Naive B cell (primary cell): ENCODE measurements around the gene ENPP7. TPM values are rescaled to one million over a fixed set of nuclear protein-coding genes. Genes with fewer than 3 reads are reported as not detected.

Experiments
- ATAC-seq, 2 donors: fragments of 150-1000 bp; cut with Tn5 transposase; 2 replicates each; pipeline ENCODE4 v1.10.0; 2021; ENCODE audit warnings: low read depth in 2 of 2, mild to moderate bottlenecking in 2 of 2, moderate library complexity in 2 of 2
- DNase-seq: peaks from one replicate; pipeline ENCODE4 v3.0.0; 2022
- H3K27ac Mint-ChIP-seq, 6 donors: one replicate each; pipeline ENCODE4 v1.8.0; 2020 to 2022; ENCODE audit warnings: mild to moderate bottlenecking in 6 of 6, mixed read lengths in 6 of 6, moderate library complexity in 5 of 6, inconsistent platforms in 2 of 6
- H3K27me3 Mint-ChIP-seq, 3 donors: one replicate each; pipeline ENCODE4 v1.8.0; 2021 to 2022; ENCODE audit warnings: mixed read lengths in 3 of 3, mild to moderate bottlenecking in 1 of 3
- H3K36me3 Mint-ChIP-seq, 2 donors: one replicate each; pipeline ENCODE4 v1.8.0; 2020 to 2022; ENCODE audit warnings: mixed read lengths in 2 of 2, inconsistent platforms in 1 of 2, mild to moderate bottlenecking in 1 of 2
- H3K4me1 Mint-ChIP-seq, 3 donors: one replicate each; pipeline ENCODE4 v1.8.0; 2020 to 2022; ENCODE audit warnings: mixed read lengths in 3 of 3, inconsistent platforms in 1 of 3, mild to moderate bottlenecking in 1 of 3, moderate library complexity in 1 of 3
- H3K4me3 Mint-ChIP-seq, 8 donors: one replicate each; pipeline ENCODE4 v1.8.0; 2020 to 2022; ENCODE audit warnings: mild to moderate bottlenecking in 8 of 8, mixed read lengths in 8 of 8, moderate library complexity in 8 of 8, inconsistent platforms in 2 of 8
- H3K9me3 Mint-ChIP-seq, 7 donors: one replicate each; pipeline ENCODE4 v1.8.0; 2020 to 2022; ENCODE audit warnings: mixed read lengths in 7 of 7, mild to moderate bottlenecking in 5 of 7, inconsistent platforms in 2 of 7, moderate library complexity in 1 of 7
- polyA plus RNA-seq, 6 donors: library from polyadenylated mRNA; unstranded; fragments of 300-500 nt; fragmentation: Illumina TruSeq; gene quantifications; one replicate each; pipeline ENCODE4 v1.2.3, GENCODE V29; 2021; ENCODE audit warnings: low read depth in 6 of 6

The ENPP7 gene
- polyA plus RNA-seq, 6 donors from 2014 or later = 0.13 to 0.32 (median 0.19) TPM; not detected in 3

DNA sequence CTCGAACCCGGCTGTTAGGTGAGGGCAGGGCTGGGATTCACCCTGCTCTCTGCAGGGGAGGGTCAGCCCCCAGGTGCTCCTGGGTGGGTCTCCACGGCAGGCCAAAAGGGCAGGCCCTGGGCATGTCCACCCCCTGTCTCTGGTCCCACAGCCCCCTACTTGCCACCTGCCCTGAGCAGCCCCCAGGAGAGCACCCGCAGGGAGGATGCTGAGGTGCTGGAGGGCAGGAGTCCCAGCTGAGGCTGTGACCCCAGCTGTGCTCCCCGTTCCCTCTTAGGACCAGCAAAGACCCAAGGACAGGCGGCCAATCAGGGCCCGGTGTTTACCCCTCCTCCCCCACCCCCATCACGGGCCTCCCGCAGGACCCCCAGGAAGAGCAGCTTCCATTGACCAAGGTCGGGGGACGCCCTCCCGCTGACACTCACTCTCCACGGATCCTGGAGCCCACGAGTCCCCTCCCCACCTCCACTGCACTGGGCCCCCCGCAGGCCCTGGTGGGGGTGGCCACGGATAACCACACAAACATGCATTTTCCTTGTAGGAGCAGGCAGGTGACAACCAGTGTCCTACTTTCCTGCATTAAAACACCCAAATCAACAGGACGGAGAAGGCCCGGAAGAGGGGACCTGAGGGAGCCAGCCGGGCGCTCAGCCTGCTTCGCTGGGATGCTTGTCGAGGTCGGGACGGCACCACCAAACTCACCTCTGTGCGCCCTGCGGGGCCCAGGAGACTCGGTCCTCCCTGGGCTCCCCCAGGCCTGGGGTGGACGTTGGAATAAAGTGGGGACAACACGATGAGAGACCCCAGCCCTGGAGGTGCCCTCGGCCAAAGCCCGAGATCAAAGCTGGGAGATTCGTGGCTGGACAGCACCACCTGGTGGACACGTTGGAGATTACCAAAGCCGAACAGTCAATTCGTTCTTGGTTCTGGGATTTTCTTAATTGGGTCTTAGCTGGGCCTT, 22.5 kb upstream of the ENPP7 start:
- peak; percentile 42 to 73 for ATAC-seq
- H3K27ac Mint-ChIP-seq = peak overlapping the region in 2 of 6 donors; percentile 15 to 49
- H3K36me3 Mint-ChIP-seq = no peaks in the 10 kb centered on the region
- DNase-seq = peak; percentile 39
- H3K4me3 Mint-ChIP-seq = peak overlapping the region in 7 of 8 donors; percentile 51 to 84 (median 77)
- H3K4me1 Mint-ChIP-seq = peaks cover 0 to 7% (median 5%) of the 10 kb centered on the region in 3 donors
- peaks cover 5 to 40% (median 9%) of the 10 kb centered on the region in 3 donors for H3K27me3 Mint-ChIP-seq
- peaks cover 0 to 7% (median 0%) of the 10 kb centered on the region in 7 donors for H3K9me3 Mint-ChIP-seq

DNA sequence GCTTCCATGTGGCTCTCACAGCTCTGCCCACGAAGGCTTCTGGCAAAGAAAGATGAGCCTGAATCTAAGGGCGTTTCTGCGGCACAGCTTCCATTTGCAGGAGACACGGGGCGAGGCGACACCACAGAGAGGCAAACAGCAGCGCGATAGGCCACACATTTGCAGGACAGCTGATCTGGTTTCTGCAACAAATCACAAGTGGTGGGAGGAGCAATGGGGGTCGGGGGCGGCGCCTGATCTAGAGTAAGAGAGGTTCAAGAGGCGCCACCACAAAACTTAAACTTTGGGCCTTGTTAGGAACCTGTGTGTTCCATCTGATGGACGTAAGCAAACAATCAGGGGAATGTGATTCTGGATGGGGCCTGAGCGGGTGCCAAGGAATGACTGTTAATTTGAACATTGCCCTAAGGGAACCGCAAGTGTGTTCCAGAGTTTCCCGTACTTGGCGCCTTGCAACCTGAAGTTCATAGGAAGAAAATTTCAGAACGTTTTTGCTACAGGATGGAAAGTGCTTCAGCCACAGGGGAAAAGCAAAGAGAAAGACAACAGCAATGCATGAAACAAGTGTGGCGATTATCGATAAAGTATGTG, 18.9 kb upstream of the ENPP7 start:
- ATAC-seq (no peak), DNase-seq (no peak)
- Mint-ChIP-seq H3K9me3 (peaks cover 0 to 7% (median 0%) of the 10 kb centered on the region in 7 donors), H3K27ac (no peak overlapping the region), H3K27me3 (peaks cover 9 to 48% (median 29%) of the 10 kb centered on the region in 3 donors), H3K4me1 (peaks cover 0 to 7% (median 5%) of the 10 kb centered on the region in 3 donors), H3K4me3 (peak overlapping the region in 1 of 8 donors; percentile 22), H3K36me3 (no peaks in the 10 kb centered on the region)

DNA sequence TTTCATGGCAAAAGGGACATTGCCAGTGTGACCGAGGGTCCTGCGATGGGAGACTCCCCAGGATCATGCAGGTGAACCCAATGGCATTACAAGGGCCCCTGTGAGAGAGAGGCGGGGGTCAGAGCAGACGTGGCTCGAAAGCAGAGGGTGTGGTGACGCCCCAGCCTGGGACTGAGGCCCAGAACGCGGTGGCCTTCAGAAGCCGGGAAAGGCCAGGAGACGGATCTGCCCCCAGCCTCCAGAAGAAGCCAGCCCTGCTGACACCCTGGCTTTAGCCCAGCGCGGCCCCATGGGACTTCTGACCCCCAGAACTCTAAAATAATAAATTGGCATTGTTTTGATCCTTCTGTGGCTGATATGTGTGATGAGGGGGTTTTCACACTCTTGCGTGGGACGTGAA, 17.4 kb upstream of the ENPP7 start:
- no peak for DNase-seq
- Mint-ChIP-seq H3K36me3 (no peaks in the 10 kb centered on the region), H3K4me3 (no peak overlapping the region), H3K4me1 (peaks cover 0 to 4% (median 3%) of the 10 kb centered on the region in 3 donors), H3K9me3 (peaks cover 0 to 7% (median 0%) of the 10 kb centered on the region in 7 donors), H3K27me3 (peaks cover 9 to 45% (median 29%) of the 10 kb centered on the region in 3 donors), H3K27ac (no peak overlapping the region)
- no peak for ATAC-seq

DNA sequence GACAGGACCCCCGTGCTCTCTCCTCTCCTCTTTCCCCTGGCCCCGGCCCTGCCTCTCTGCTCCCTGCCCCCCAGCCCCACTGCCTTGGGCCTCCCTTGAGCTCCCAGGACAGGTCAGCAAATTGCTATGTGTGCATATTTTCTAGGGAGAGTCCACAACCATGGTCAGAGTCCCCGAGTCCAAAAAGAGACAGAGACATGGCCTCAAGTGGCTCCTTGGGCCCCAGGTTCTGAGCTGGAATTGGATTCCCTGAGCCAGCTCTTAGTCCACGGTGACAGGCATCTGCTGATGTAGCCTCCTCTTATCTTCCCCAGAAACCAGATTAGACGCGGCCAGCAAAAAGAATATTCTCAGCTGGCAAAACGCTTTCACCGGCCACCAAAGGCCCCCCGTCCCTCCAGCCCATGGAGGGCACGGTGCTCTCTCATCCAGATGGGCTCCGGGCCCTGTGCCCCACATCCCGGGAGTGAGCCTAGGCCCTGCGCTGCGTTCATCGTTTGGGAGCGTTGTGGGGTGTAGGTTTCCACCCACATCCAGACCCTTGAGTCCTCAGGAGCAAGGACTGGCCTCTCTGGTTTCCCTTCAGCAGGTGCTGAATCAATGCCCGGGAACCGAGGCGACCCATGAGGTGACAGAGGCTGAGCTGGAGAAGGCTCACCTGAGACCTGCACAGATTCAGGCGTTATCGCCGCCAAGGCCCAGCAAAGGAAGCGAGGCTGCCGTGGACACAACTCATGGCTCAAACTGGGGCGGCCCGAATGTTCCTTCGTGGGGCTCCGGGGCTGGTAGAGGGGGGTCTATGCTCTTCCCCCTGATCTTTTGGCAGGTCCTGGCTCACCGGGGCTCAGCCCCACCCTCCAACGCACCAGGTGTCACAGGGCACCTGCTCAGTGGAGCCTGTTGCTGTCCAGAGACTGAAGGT, 16.3 kb upstream of the ENPP7 start:
- Mint-ChIP-seq H3K27me3 (peaks cover 9 to 45% (median 29%) of the 10 kb centered on the region in 3 donors), H3K27ac (peak overlapping the region in 2 of 6 donors; percentile 44 to 69), H3K9me3 (peaks cover 0 to 7% (median 0%) of the 10 kb centered on the region in 7 donors), H3K4me1 (no peaks in the 10 kb centered on the region), H3K36me3 (peaks cover 0 to 1% of the 10 kb centered on the region in 2 donors), H3K4me3 (no peak overlapping the region)
- DNase-seq = no peak
- ATAC-seq = no peak

DNA sequence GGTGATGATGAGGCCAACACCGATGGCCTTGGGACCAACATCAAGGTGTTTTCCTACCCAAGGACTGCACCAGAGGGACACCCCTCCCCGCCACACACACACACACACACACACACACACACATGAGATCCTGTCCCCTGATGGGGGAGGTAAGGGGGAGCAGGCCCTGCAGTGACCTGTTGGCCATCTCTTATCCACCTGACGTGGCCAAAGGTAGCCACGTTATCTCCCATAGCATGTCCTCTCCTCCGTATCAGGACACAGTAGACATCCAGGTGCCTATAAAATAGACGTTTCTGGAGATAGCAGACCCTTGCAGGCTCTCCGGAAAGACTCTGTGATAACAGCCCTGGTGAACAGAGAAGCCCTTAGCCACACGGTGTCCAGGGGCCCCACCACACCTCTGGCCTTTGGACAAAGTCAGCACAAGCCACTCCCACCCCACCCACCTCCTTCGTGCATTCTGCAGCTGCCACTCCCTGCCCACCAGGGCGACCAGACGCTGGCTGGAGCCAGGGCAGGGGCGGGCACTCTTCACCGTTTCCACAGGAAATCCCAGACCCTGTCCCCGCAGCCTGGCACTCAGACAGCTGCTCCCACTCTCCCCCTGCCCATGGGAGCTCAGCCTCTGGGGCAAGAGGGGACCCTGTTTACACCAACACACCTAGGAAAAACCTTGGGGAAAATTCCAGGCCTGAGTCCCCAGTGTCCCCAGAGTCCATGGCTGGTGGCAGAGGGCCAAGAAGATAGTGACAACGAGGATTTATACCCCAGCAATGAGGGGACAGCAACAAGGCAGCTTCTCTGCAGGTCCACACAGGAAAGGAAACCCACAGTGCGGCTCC, 15.4 kb upstream of the ENPP7 start:
- Mint-ChIP-seq H3K27me3 (peaks cover 9 to 46% (median 37%) of the 10 kb centered on the region in 3 donors), H3K4me3 (no peak overlapping the region), H3K4me1 (no peaks in the 10 kb centered on the region), H3K9me3 (peaks cover 0 to 7% (median 0%) of the 10 kb centered on the region in 7 donors), H3K27ac (peak overlapping the region in 1 of 6 donors; percentile 52), H3K36me3 (peaks cover 0 to 10% of the 10 kb centered on the region in 2 donors)
- no peak for ATAC-seq
- no peak for DNase-seq

DNA sequence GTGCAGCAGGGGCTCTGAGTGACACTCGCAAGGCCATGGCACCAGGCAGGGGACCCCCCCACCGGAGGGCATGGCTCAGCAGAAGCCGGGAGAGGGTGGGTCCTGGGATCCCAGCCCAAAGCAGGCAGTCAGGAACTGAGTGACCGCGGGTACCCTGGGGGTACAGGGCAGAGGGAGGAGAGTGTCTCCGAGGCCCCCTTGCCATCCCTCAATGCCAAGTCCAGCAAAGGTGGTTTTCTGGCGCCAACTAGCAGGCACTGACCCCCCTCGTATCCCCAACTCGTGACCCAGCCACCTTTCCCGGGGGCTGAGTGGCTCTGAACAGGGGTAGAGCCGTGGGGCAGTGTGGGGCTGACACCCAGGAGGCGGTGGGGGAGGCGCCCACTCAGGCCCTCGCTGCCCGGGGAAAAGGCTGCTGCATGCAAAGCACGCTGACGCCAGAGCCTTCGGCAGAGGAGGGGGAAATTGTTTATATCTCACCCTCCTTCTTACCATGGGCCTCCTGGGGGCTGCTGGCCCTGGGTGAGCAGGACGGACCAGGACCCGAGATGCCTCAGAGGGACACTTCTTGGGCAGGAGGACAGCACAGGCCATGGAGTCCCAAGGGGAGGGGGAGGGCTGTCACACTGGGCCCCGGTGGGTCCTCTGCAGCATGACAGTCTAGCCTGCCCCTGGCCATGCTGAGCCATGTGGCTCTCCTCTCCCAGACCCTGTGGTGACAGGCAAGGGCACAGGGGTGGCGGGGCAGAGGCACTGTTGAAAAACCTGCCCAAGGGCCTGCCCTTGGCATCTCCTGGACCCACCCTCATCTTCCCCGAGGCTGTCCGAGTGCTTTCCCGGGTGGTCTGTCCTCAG, 14.6 kb upstream of the ENPP7 start:
- peaks cover 0 to 11% of the 10 kb centered on the region in 2 donors for H3K36me3 Mint-ChIP-seq
- ATAC-seq = no peak
- H3K4me3 Mint-ChIP-seq = no peak overlapping the region
- peaks cover 0 to 7% (median 0%) of the 10 kb centered on the region in 7 donors for H3K9me3 Mint-ChIP-seq
- DNase-seq = no peak
- no peaks in the 10 kb centered on the region for H3K4me1 Mint-ChIP-seq
- H3K27me3 Mint-ChIP-seq = peaks cover 8 to 46% (median 40%) of the 10 kb centered on the region in 3 donors
- H3K27ac Mint-ChIP-seq = peak overlapping the region in 1 of 6 donors; percentile 37

DNA sequence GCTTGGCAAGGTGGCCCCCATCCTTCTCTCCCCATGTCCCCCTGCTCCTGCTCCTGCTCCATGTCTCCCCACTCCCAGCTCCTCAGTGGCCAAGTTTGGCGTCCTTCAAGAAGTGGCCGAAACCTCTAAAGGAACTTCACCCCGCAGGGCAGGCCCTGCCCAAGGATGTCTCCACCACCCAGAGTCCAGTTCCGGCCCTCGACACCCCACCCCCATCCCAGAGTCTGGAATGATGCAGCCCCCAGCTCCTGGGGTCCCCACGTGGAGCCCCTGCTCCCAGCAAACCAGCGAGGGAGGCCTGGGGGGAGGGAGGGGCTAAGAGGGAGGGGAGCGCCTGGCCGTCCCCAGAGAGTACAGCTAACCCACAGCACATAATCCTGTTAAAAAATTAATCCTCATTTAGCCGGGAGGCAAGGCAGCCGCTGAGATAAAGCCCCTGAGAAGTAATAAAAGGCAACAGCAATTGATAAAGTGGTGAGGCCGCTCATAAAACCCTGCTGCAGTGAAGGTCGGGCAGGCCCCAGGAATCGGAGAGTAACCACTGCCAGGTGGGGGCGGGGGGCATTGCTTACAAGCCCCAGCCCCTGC, 9.9 kb upstream of the ENPP7 start:
- Mint-ChIP-seq H3K27me3 (peaks cover 0 to 19% (median 10%) of the 10 kb centered on the region in 3 donors), H3K27ac (no peak overlapping the region), H3K36me3 (peaks cover 0 to 11% of the 10 kb centered on the region in 2 donors), H3K9me3 (peaks cover 0 to 2% (median 0%) of the 10 kb centered on the region in 7 donors), H3K4me3 (peak overlapping the region in 1 of 8 donors; percentile 74), H3K4me1 (no peaks in the 10 kb centered on the region)
- no peak for ATAC-seq
- DNase-seq = no peak

DNA sequence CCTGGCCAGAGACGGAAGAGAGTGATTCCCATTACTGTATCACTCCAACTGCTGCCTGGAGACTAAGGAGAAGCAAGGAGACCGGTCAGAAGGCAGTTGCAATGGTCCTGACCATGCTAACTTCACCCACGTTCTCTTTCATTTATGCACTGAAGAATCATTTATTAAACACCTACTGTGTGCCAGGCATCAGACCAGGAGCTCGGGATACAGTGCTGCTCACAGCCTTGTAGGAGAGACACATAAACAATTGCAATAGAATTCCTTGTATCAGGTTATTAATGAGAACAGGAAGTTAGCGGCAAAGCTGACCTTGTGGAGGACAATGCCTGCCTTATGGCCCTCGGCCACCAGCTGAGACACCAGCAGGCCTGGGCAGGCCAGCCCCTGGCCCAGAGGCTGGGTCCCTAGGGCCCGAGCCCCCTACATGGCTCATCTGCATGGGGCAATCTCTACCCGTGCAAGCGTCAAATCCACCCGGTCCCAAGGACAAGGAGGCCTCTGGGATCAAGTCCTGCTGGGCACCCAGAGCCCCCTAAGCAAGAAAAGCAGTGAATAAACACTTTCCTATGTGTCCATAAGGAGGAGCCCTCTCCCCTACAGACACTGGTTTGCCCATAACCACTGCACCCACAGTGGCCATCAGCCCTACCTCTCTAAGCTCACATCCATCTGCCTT, 8.6 kb upstream of the ENPP7 start:
- Mint-ChIP-seq H3K27ac (peak overlapping the region in 1 of 6 donors; percentile 36), H3K36me3 (peaks cover 0 to 11% of the 10 kb centered on the region in 2 donors), H3K27me3 (peaks cover 0 to 18% (median 4%) of the 10 kb centered on the region in 3 donors), H3K4me3 (no peak overlapping the region), H3K4me1 (peaks cover 0 to 4% (median 0%) of the 10 kb centered on the region in 3 donors), H3K9me3 (peaks cover 0 to 2% (median 0%) of the 10 kb centered on the region in 7 donors)
- no peak for ATAC-seq
- no peak for DNase-seq

DNA sequence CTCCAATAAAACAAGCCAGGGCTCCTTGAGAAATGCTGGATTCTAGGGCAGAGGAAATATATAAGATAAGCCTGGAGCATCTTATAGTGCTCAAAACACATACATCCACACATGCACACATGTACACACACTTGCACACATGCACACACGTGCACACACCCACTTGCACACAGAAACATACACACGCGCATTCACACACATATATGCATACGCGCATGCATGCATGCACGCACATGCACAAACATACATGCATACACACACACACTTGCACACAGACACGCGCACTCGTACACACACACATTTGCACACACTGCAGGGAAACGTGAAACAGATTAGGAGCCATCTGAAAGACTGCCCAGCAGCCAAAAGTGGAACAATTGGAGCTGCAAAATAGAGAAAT, 8.0 kb upstream of the ENPP7 start:
- Mint-ChIP-seq H3K27me3 (peaks cover 0 to 18% (median 4%) of the 10 kb centered on the region in 3 donors), H3K27ac (peak overlapping the region in 1 of 6 donors; percentile 35), H3K36me3 (peaks cover 0 to 11% of the 10 kb centered on the region in 2 donors), H3K9me3 (peaks cover 0 to 2% (median 0%) of the 10 kb centered on the region in 7 donors), H3K4me3 (no peak overlapping the region), H3K4me1 (peaks cover 0 to 9% (median 2%) of the 10 kb centered on the region in 3 donors)
- DNase-seq (no peak), ATAC-seq (no peak)

DNA sequence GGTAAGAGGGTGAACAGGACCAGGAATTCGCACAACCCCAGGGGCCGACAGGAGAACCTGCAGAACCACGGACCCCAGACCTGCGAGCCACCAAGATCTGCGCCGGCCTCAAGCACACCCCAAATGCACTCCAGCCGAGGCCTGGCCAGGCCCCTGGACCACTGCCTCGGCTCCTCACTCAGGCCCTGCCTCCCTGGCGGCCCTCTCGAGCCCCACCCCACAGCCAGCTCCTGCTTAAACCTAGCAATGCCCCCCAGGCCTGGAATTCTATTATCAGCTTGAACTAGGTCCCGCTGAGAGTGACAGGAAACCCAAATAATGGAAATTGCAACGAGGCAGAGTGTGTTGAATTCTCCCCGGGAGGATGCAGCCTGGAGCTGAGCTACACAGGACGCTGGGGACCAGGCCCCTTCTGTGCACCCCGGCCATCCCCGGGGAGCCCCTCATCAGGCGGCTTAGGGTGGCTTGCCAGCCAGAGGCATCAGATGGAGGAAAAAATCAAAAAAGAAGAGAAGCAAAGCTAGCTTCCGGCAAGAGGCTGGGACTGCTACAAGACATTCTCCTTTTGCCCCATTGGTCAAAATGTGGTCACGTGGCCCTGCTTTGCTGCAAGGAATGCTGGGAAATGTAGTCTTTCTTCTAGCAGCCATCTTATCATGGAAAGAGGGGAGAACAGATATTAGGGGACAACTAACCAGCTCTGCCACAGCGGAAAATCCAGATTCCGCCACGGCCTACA, 2.4 kb upstream of the ENPP7 start:
- H3K4me3 Mint-ChIP-seq = peak overlapping the region; percentile 65 to 90 (median 86)
- H3K9me3 Mint-ChIP-seq = no peaks in the 10 kb centered on the region
- H3K4me1 Mint-ChIP-seq = peaks cover 18 to 55% (median 29%) of the 10 kb centered on the region in 3 donors
- DNase-seq = peak; percentile 79
- no peaks in the 10 kb centered on the region for H3K36me3 Mint-ChIP-seq
- no peaks in the 10 kb centered on the region for H3K27me3 Mint-ChIP-seq
- peak; percentile 81 to 89 for ATAC-seq
- H3K27ac Mint-ChIP-seq = peak overlapping the region in 4 of 6 donors; percentile 71 to 89 (median 80)
